ENCODE data around the gene SLC9A9. TPM values are rescaled to one million over a fixed set of nuclear protein-coding genes. Genes with fewer than 3 reads are reported as not detected.

Gene SLC9A9
- total and polyA plus RNA-seq, 8 donors: 0.28 to 5.9 (median 0.75) TPM

DNA sequence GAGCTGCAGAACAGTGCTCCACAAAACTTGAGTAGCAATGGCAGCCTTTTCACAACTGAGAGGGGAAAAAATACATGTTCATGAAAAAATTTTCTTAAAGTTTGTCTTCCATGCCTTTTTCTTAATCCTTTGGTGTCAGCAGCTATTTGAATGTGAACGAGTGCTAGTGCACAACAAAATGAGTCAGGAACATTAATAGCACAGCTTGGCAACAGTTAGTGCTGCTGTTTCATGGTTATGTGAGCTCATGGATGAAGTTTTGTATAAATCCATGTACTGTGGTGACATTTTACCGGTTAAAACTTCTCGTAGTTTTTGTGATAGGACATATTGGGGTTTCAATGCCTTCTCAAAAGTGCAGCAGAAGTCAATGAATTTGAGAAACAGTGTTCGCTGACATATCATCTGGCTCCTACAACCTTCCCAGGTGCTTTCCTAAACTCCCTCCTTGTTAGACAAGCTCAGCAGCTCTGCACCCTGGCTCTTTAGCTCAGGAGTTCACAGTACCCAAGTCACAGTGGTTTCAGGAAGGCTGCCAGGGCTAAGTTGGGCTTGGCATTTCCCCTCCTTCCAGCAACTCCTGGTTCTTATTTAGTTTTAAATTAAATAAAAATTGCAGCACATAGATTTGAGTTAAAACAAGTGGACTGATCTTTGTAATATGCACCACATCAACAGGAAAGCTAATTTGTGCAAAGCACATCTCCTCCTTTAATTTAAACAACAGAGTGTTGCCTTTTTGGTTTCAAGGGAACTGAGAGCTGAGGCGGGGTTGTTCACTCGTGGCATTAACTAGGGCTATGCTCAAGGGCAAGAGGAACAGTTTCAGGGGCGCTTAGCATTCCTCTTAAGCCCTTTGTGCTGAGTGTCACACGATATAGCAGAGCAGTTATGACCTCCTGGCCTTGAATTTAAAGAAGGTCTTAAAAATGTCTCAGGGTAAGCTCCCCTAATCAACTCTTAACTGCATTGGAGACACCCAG is 365.9 kb downstream of the SLC9A9 start:
- DNase-seq (no peak), ATAC-seq (peak in 1 of 4 donors; percentile 46), FAIRE-seq (no peak)
- no peaks in the 10 kb centered on the region for H3K9me3 ChIP-seq
- H3K4me1 ChIP-seq: peaks cover 0 to 3% (median 0%) of the 10 kb centered on the region in 3 donors
- H3K27me3 ChIP-seq: no peaks in the 10 kb centered on the region
- no peak overlapping the region for H3K4me3 ChIP-seq
- no peaks in the 10 kb centered on the region for H3K36me3 ChIP-seq
- no peak overlapping the region for H3K27ac ChIP-seq
- WGBS, 2 donors: 67 to 78% methylated on average over 8 of the region's 8 CpGs
- TF ChIP-seq, protein P1, sequence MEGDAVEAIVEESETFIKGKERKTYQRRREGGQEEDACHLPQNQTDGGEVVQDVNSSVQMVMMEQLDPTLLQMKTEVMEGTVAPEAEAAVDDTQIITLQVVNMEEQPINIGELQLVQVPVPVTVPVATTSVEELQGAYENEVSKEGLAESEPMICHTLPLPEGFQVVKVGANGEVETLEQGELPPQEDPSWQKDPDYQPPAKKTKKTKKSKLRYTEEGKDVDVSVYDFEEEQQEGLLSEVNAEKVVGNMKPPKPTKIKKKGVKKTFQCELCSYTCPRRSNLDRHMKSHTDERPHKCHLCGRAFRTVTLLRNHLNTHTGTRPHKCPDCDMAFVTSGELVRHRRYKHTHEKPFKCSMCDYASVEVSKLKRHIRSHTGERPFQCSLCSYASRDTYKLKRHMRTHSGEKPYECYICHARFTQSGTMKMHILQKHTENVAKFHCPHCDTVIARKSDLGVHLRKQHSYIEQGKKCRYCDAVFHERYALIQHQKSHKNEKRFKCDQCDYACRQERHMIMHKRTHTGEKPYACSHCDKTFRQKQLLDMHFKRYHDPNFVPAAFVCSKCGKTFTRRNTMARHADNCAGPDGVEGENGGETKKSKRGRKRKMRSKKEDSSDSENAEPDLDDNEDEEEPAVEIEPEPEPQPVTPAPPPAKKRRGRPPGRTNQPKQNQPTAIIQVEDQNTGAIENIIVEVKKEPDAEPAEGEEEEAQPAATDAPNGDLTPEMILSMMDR (IDR thresholded peaks at IDR 0.05): no peak
- intact Hi-C loops (cut with DNase I): no loop called here

DNA sequence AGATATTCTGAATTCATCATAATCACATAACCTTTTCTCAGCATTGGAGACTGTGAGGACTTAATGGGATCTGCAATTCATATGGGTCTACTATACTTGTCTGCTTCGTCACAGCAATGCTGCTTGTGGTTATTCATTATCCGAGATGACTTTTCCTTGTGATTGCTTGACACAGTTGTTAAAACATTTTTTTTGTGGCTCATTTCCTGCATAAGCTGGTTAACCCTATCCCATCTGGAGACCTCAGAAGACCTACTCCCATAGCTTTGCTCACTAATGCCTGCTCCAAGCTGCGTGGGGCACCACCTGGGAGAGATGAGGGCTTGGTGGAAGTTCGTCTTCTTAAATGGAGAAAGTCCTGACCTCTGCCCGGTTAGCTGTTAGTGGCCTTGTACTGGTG is 367.9 kb downstream of the SLC9A9 start:
- no peaks in the 10 kb centered on the region for H3K9me3 ChIP-seq
- H3K4me1 ChIP-seq: peaks cover 0 to 3% (median 0%) of the 10 kb centered on the region in 3 donors
- ATAC-seq (peak in 2 of 4 donors; percentile 70 to 75), FAIRE-seq (no peak), DNase-seq (no peak)
- no peaks in the 10 kb centered on the region for H3K36me3 ChIP-seq
- intact Hi-C loops (cut with DNase I): no loop called here
- no peak overlapping the region for H3K27ac ChIP-seq
- TF ChIP-seq, protein P1 (IDR thresholded peaks at IDR 0.05): no peak
- no peaks in the 10 kb centered on the region for H3K27me3 ChIP-seq
- 16 to 39% methylated on average over 5 of the region's 5 CpGs for WGBS, 2 donors
- H3K4me3 ChIP-seq: no peak overlapping the region

DNA sequence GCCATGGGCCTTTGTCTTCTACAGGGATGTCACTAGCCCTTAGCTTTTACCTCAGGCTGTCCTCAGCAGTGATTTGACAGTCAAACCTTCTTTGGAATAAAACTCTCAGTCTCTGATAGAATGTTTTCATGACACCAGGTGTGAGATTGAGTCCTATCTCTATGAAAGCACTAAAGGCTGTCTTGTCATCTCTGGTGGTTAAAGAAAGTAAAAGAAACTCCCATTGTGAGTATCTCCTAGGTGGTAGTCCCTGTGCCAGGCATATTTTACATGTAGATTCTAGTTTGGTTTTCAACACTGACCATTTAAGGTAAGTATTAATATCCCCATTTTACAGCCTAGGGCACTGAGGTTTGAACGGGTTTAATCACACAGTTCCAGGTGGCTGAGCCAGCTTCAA is 368.5 kb downstream of the SLC9A9 start:
- no peak overlapping the region for H3K4me3 ChIP-seq
- no peaks in the 10 kb centered on the region for H3K9me3 ChIP-seq
- peaks cover 0 to 3% (median 0%) of the 10 kb centered on the region in 3 donors for H3K4me1 ChIP-seq
- no peak overlapping the region for H3K27ac ChIP-seq
- WGBS, 2 donors: 63 to 68% methylated on average over 1 of the region's 1 CpG
- no peak for FAIRE-seq
- H3K36me3 ChIP-seq: no peaks in the 10 kb centered on the region
- TF ChIP-seq, protein P1 (IDR thresholded peaks at IDR 0.05): no peak
- no peak for DNase-seq
- no peaks in the 10 kb centered on the region for H3K27me3 ChIP-seq
- intact Hi-C loops (cut with DNase I): no loop called here
- no peak for ATAC-seq

DNA sequence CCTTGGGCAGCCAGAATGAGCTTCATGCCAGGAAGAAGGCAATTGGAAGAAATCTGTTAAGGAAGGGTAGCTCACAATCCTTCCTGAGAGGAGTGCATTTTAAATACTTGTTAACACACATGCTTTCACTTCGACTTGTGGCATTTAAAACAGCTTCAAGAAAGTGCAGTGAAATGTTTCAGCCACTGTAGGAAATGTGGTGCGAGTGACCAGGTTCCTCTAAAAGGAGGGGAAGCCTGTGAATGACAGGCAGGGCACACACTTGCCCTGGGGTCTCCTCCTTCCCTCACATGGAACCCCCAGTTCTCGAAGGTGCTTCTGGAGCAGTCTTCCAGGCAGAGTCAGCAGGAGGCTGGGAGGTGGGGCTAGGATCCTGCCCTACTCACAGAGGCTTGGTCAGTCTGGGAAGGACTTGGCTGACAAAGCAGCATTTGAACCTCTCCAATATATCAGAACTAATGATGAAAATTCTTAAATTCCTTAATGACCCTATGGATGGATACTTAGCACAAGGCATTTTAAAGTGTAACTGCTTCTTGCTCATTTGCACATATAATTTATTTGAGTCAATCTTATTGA is 370.1 kb downstream of the SLC9A9 start:
- no peaks in the 10 kb centered on the region for H3K27me3 ChIP-seq
- no peak overlapping the region for H3K27ac ChIP-seq
- H3K4me3 ChIP-seq: no peak overlapping the region
- no peaks in the 10 kb centered on the region for H3K9me3 ChIP-seq
- no peak for ATAC-seq
- intact Hi-C loops (cut with DNase I): no loop called here
- H3K4me1 ChIP-seq: peaks cover 0 to 3% (median 0%) of the 10 kb centered on the region in 3 donors
- WGBS, 2 donors: 53 to 62% methylated on average over 3 of the region's 3 CpGs
- FAIRE-seq: no peak
- DNase-seq: no peak
- TF ChIP-seq, protein P1 (IDR thresholded peaks at IDR 0.05): no peak
- no peaks in the 10 kb centered on the region for H3K36me3 ChIP-seq
